Measurements from ENCODE around the gene APOBEC3B.
"Not testable (repeated sequence)": the region's sequence is repeated elsewhere in the genome, so short reads cannot be mapped to it uniquely, and the experiment has no call there.

The APOBEC3B gene

DNA sequence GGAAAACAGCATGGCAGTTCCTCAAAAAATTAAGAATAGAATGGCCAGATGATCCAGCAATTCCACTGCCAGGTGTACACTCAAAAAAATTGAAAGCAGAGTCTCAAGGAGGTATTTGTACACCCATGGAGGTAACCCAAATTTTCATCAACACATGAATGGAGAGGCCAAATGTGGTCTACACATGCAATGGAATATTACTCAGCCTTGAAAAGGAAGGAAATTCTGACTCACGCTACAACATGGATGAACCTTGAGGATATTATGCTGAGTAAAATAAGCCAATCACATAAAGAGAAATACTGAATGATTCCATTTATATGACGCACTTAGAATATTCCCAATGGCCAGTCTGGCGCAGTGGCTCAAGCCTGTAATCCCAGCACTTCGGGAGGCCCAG lies 4.9 kb upstream of the APOBEC3B start:
- not testable (repeated sequence) for H3K4me3 ChIP-seq (ENCODE audit: low read length); H3K27me3 ChIP-seq (ENCODE audit: insufficient read depth, low read length); H3K36me3 ChIP-seq (ENCODE audit: insufficient read depth, low read length); H2AFZ ChIP-seq (ENCODE audit: low read depth, low read length); H3K9me3 ChIP-seq (ENCODE audit: low read length)
- H3K4me1 ChIP-seq (ENCODE audit: insufficient read depth, low read length) = peaks cover 10% of the 10 kb centered on the region

- H3K9me3 ChIP-seq (ENCODE audit: low read length); H3K27me3 ChIP-seq (ENCODE audit: insufficient read depth, low read length); H3K4me3 ChIP-seq (ENCODE audit: low read length); H3K36me3 ChIP-seq (ENCODE audit: insufficient read depth, low read length); H2AFZ ChIP-seq (ENCODE audit: low read depth, low read length): not testable (repeated sequence)
- peaks cover 10% of the 10 kb centered on the region for H3K4me1 ChIP-seq (ENCODE audit: insufficient read depth, low read length)
Observed at GRCh38 chr22:38980587-38980986, 1.6 kb upstream of the APOBEC3B start.

- Histone ChIP-seq H3K27me3 (ENCODE audit: insufficient read depth, low read length) (no peaks in the 10 kb centered on the region), H3K36me3 (ENCODE audit: insufficient read depth, low read length) (no peaks in the 10 kb centered on the region), H3K4me1 (ENCODE audit: insufficient read depth, low read length) (peaks cover 10% of the 10 kb centered on the region), H2AFZ (ENCODE audit: low read depth, low read length) (peak overlapping the region; percentile 80), H3K4me3 (ENCODE audit: low read length) (peak overlapping the region; percentile 38), H3K9me3 (ENCODE audit: low read length) (no peaks in the 10 kb centered on the region)
Observed at GRCh38 chr22:38981005-38981991, 849 bp upstream of the APOBEC3B start.

- H3K9me3 ChIP-seq (ENCODE audit: low read length) = no peaks in the 10 kb centered on the region
- H2AFZ ChIP-seq (ENCODE audit: low read depth, low read length) = no peak overlapping the region
- no peaks in the 10 kb centered on the region for H3K36me3 ChIP-seq (ENCODE audit: insufficient read depth, low read length)
- no peaks in the 10 kb centered on the region for H3K27me3 ChIP-seq (ENCODE audit: insufficient read depth, low read length)
- no peak overlapping the region for H3K4me3 ChIP-seq (ENCODE audit: low read length)
- peaks cover 10% of the 10 kb centered on the region for H3K4me1 ChIP-seq (ENCODE audit: insufficient read depth, low read length)
Observed at GRCh38 chr22:38984224-38984623, 2.1 kb downstream of the APOBEC3B start.

DNA sequence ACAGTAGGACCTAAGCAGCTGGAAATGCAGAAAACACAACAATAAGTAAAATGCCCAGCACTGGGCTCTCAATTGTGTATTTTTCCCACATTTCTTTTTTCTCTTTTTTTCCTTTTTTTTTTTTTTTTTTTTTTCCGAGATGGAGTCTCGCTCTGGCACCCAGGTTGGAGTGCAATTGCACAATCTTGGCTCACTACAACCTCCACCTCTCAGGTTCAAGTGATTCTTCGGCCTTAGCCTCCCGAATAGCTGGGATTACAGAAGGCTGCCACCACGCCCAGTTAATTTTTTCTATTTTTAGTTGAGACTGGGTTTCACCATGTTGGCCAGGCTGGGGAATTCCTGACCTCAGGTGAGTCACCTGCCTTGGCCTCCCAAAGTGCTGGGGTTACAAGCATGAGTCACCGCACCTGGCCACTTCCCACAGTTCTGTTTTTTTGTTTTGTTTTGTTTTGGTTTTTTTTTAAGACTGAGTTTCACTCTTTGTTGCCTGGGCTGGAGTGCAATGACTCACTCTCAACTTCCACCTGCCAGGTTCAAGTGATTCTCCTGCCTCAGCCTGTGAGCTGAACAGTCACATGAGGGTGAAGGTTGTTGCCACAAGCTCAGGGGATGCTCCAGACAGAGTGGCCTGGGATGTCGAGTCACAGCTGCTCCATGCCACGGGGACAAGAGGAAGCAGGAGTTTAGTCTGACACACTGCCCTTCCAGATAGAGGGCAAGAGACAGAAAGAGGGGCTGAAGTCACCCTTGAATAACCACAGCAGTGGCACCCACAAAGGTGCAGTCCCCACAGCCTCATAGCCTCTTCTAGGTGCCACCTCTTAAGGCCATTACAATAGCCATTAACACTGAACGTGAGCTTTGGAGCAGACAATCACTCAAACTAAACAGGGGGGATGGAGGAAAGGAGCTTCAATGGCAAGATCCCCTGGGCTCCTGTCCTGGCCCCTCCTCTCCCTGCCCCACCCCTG lies 2.9 kb downstream of the APOBEC3B start:
- H3K27me3 ChIP-seq (ENCODE audit: insufficient read depth, low read length); H3K4me3 ChIP-seq (ENCODE audit: low read length); H3K36me3 ChIP-seq (ENCODE audit: insufficient read depth, low read length): not testable (repeated sequence)

GRCh38 chr22:38986629-38987028 lies 4.5 kb downstream of the APOBEC3B start:
- no peak overlapping the region for H3K4me3 ChIP-seq (ENCODE audit: low read length)
- H3K36me3 ChIP-seq (ENCODE audit: insufficient read depth, low read length) = no peaks in the 10 kb centered on the region
- no peaks in the 10 kb centered on the region for H3K27me3 ChIP-seq (ENCODE audit: insufficient read depth, low read length)
- no peaks in the 10 kb centered on the region for H3K9me3 ChIP-seq (ENCODE audit: low read length)
- H2AFZ ChIP-seq (ENCODE audit: low read depth, low read length) = no peak overlapping the region
- H3K4me1 ChIP-seq (ENCODE audit: insufficient read depth, low read length) = peaks cover 7% of the 10 kb centered on the region

More for the DNA sequence above, 2.9 kb downstream of the APOBEC3B start:
- not testable (repeated sequence) for H3K9me3 ChIP-seq (ENCODE audit: low read length); H2AFZ ChIP-seq (ENCODE audit: low read depth, low read length)
- H3K4me1 ChIP-seq (ENCODE audit: insufficient read depth, low read length) = peaks cover 10% of the 10 kb centered on the region

- Histone ChIP-seq H3K4me3 (ENCODE audit: low read length) (no peak overlapping the region), H3K36me3 (ENCODE audit: insufficient read depth, low read length) (no peaks in the 10 kb centered on the region), H2AFZ (ENCODE audit: low read depth, low read length) (no peak overlapping the region), H3K27me3 (ENCODE audit: insufficient read depth, low read length) (no peaks in the 10 kb centered on the region), H3K4me1 (ENCODE audit: insufficient read depth, low read length) (no peaks in the 10 kb centered on the region), H3K9me3 (ENCODE audit: low read length) (no peaks in the 10 kb centered on the region)
Observed at GRCh38 chr22:38987171-38987895, 5.2 kb downstream of the APOBEC3B start.

GRCh38 chr22:38989466-38989865 lies 7.3 kb downstream of the APOBEC3B start:
- H2AFZ ChIP-seq (ENCODE audit: low read depth, low read length) = no peak overlapping the region
- H3K9me3 ChIP-seq (ENCODE audit: low read length) = no peaks in the 10 kb centered on the region
- no peak overlapping the region for H3K4me3 ChIP-seq (ENCODE audit: low read length)
- no peaks in the 10 kb centered on the region for H3K27me3 ChIP-seq (ENCODE audit: insufficient read depth, low read length)
- H3K36me3 ChIP-seq (ENCODE audit: insufficient read depth, low read length) = no peaks in the 10 kb centered on the region
- no peaks in the 10 kb centered on the region for H3K4me1 ChIP-seq (ENCODE audit: insufficient read depth, low read length)

DNA sequence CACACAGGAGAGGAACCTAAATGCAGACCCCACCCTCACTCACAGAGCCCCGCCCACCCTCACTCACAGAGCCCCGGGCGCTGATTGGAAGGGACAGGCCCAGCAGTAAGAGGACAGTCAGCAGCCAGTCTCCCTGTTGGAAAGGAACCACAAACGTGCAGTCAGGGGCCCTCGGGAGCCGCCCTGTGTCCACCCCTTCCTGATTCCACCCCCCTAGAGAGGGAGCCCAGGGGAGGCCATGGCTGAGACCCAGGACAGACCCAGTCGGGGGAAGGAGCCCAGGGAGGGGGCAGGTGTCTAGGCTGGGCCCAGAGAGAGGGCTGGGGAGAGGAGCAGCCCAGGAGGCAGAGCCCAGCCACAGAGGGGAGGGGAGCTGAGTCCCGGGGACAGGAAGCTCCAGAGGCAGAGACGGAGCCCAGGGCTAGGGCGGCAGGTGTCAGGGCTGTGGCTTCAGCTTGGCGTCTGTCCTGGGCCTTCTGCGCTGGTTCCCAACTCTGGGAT lies 10.8 kb downstream of the APOBEC3B start:
- H3K27me3 ChIP-seq (ENCODE audit: insufficient read depth, low read length); H3K9me3 ChIP-seq (ENCODE audit: low read length); H3K36me3 ChIP-seq (ENCODE audit: insufficient read depth, low read length); H3K4me1 ChIP-seq (ENCODE audit: insufficient read depth, low read length); H3K4me3 ChIP-seq (ENCODE audit: low read length); H2AFZ ChIP-seq (ENCODE audit: low read depth, low read length): not testable (repeated sequence)

GRCh38 chr22:38996105-38996504 lies 14.0 kb downstream of the APOBEC3B start:
- Histone ChIP-seq H3K4me1 (ENCODE audit: insufficient read depth, low read length) (no peaks in the 10 kb centered on the region), H3K9me3 (ENCODE audit: low read length) (no peaks in the 10 kb centered on the region), H2AFZ (ENCODE audit: low read depth, low read length) (no peak overlapping the region), H3K27me3 (ENCODE audit: insufficient read depth, low read length) (peaks cover 2% of the 10 kb centered on the region), H3K4me3 (ENCODE audit: low read length) (no peak overlapping the region), H3K36me3 (ENCODE audit: insufficient read depth, low read length) (no peaks in the 10 kb centered on the region)

- Histone ChIP-seq H3K4me3 (ENCODE audit: low read length) (no peak overlapping the region), H3K27me3 (ENCODE audit: insufficient read depth, low read length) (peaks cover 2% of the 10 kb centered on the region), H3K9me3 (ENCODE audit: low read length) (no peaks in the 10 kb centered on the region), H3K36me3 (ENCODE audit: insufficient read depth, low read length) (no peaks in the 10 kb centered on the region), H3K4me1 (ENCODE audit: insufficient read depth, low read length) (no peaks in the 10 kb centered on the region), H2AFZ (ENCODE audit: low read depth, low read length) (no peak overlapping the region)
Observed at GRCh38 chr22:38997518-38997917, 15.4 kb downstream of the APOBEC3B start.

DNA sequence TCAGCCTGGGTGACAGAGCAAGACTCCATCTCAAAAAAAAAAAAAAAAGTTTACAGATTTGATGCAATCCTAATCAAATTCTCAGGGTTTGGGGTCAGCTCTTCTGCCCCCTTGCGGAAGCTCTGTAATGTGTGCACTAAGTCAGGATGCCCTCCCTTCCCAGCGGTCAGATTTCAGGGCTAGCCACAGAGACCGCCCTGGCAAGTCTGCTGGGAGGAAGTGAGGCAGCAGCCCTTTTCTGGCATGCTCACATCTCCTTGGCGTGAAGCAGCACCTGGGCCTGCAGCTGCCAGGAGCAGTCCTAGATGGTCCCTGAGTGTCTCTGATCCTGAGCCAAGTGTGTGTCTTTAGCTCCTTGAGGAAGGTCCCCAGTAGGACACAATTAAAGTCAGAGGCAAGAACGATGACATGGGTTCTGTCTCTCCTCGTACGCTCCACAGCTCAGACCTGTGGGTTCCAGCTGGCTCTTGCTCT lies 21.1 kb downstream of the APOBEC3B start:
- H3K4me1 ChIP-seq (ENCODE audit: insufficient read depth, low read length) = peaks cover 3% of the 10 kb centered on the region
- H2AFZ ChIP-seq (ENCODE audit: low read depth, low read length) = no peak overlapping the region
- no peaks in the 10 kb centered on the region for H3K27me3 ChIP-seq (ENCODE audit: insufficient read depth, low read length)
- no peaks in the 10 kb centered on the region for H3K9me3 ChIP-seq (ENCODE audit: low read length)
- H3K36me3 ChIP-seq (ENCODE audit: insufficient read depth, low read length) = no peaks in the 10 kb centered on the region
- no peak overlapping the region for H3K4me3 ChIP-seq (ENCODE audit: low read length)
